Prostate gland (tissue), 2 donors: ENCODE data around the gene APPBP2.

Experiments
- CTCF ChIP-seq, 4 experiments: fragments of 200-600 bp in 2 of 4; fragments of 450-650 bp in 2 of 4; sonication (generic) in 2 of 4; IDR thresholded peaks; 1 replicate in 3 of 4; 2 replicates in 1 of 4; pipeline ENCODE4 v1.5.1; 2016 to 2019; ENCODE audit warnings: antibody characterized with exemption in 4 of 4, mild to moderate bottlenecking in 2 of 4, moderate library complexity in 2 of 4
- POLR2AphosphoS5 ChIP-seq: sonication (generic); formaldehyde crosslinking; IDR thresholded peaks from one replicate; pipeline ENCODE4 v1.6.1; 2017; ENCODE audit warnings: antibody characterized with exemption

GRCh38 chr17:60491771-60492170 lies 34.3 kb downstream of the APPBP2 start:
- TF ChIP-seq POLR2AphosphoS5 = no peak
- no peak for TF ChIP-seq CTCF (IDR thresholded peaks at IDR 0.05)
